SHP77 treated with DMSO at 0.1 percent for 48 hours (cell line): ENCODE results near the gene ATAD3B.
"Not testable (repeated sequence)": the region's sequence is repeated elsewhere in the genome, so short reads cannot be mapped to it uniquely, and the experiment has no call there.

Experiments
- DNase-seq: peaks from one replicate; lab custom pipeline; 2025; lab: John Stamatoyannopoulos, UW

ATAD3B gene

GRCh38 chr1:1481811-1482210 lies 10.2 kb downstream of the ATAD3B start:
- not testable (repeated sequence) for DNase-seq

- DNase-seq, result no peak
Observed at GRCh38 chr1:1482856-1483255, 11.3 kb downstream of the ATAD3B start.

- no peak for DNase-seq
Observed at GRCh38 chr1:1483714-1484113, 12.1 kb downstream of the ATAD3B start.

GRCh38 chr1:1484976-1485750 lies 13.6 kb downstream of the ATAD3B start:
- not testable (repeated sequence) for DNase-seq

GRCh38 chr1:1485755-1486317 lies 14.3 kb downstream of the ATAD3B start:
- not testable (repeated sequence) for DNase-seq

- no peak for DNase-seq
Observed at GRCh38 chr1:1487701-1488100, 16.1 kb downstream of the ATAD3B start.

GRCh38 chr1:1489231-1489630 lies 17.7 kb downstream of the ATAD3B start:
- DNase-seq, result no peak

- DNase-seq, result no peak
Observed at GRCh38 chr1:1489861-1490260, 18.3 kb downstream of the ATAD3B start.

- DNase-seq, result no peak
Observed at GRCh38 chr1:1490633-1491230, 19.2 kb downstream of the ATAD3B start.

GRCh38 chr1:1491601-1492000 lies 20.0 kb downstream of the ATAD3B start:
- no peak for DNase-seq

GRCh38 chr1:1494311-1494710 lies 22.7 kb downstream of the ATAD3B start:
- DNase-seq, result not testable (repeated sequence)

GRCh38 chr1:1495461-1495975 lies 24.0 kb downstream of the ATAD3B start:
- not testable (repeated sequence) for DNase-seq

- DNase-seq, result peak; percentile 65
Observed at GRCh38 chr1:1504777-1505365, 33.3 kb downstream of the ATAD3B start.

GRCh38 chr1:1505366-1505798 lies 33.8 kb downstream of the ATAD3B start:
- DNase-seq, result peak; percentile 46

- peak; percentile 46 for DNase-seq
Observed at GRCh38 chr1:1505801-1506200, 34.2 kb downstream of the ATAD3B start.

- DNase-seq, result no peak
Observed at GRCh38 chr1:1507305-1507704, 35.7 kb downstream of the ATAD3B start.

GRCh38 chr1:1508775-1509464 lies 37.4 kb downstream of the ATAD3B start:
- not testable (repeated sequence) for DNase-seq

GRCh38 chr1:1509465-1509850 lies 37.9 kb downstream of the ATAD3B start:
- DNase-seq, result not testable (repeated sequence)

- DNase-seq, result peak; percentile 50
Observed at GRCh38 chr1:1510912-1511532, 39.5 kb downstream of the ATAD3B start.

GRCh38 chr1:1511533-1512285 lies 40.1 kb downstream of the ATAD3B start, which contains the start of gene ATAD3A:
Gene ATAD3A (plus strand): TSS chr1:1512162. CDS start chr1:1512269, 107 bp downstream.
- peak; percentile 91 for DNase-seq

- not testable (repeated sequence) for DNase-seq
Observed at GRCh38 chr1:1512425-1512824, 40.9 kb downstream of the ATAD3B start.
